Measurements from ENCODE around the gene NOC4L. TPM values are rescaled to one million over a fixed set of nuclear protein-coding genes. Genes with fewer than 3 reads are reported as not detected.

NOC4L gene
- total RNA-seq, 6 experiments from 2014 or later = 7.4 to 9.7 (median 8.3) TPM

- ATAC-seq (peak; percentile 81 to 93 (median 86)), DNase-seq (peak; percentile 70 to 82 (median 70))
- no peak for TF ChIP-seq POLR2A (IDR thresholded peaks at IDR 0.05)
- no peak for TF ChIP-seq CTCF (IDR thresholded peaks at IDR 0.05)
- 17% methylated on average over 15 of the region's 17 CpGs for WGBS (ENCODE audit: insufficient coverage, low coverage, low lambda C conversion rate, missing lambda C conversion rate)
- Histone ChIP-seq H3K27ac (peak overlapping the region in 1 of 3 donors; percentile 25), H3K4me1 (peaks cover 0 to 4% (median 0%) of the 10 kb centered on the region in 4 donors), H3K9me3 (no peaks in the 10 kb centered on the region), H3K4me3 (no peak overlapping the region), H3K27me3 (no peaks in the 10 kb centered on the region), H3K36me3 (no peaks in the 10 kb centered on the region)
- intact Hi-C loops (cut with DNase I) = no loop called here
Measured at GRCh38 chr12:132162508-132163031, 18.3 kb downstream of the NOC4L start.

GRCh38 chr12:132163041-132163910 is 19.0 kb downstream of the NOC4L start:
- H3K27me3 ChIP-seq = no peaks in the 10 kb centered on the region

GRCh38 chr12:132163911-132164288 is 19.6 kb downstream of the NOC4L start:
- intact Hi-C loops (cut with DNase I) = no loop called here
- Histone ChIP-seq H3K36me3 (no peaks in the 10 kb centered on the region), H3K4me1 (peaks cover 0 to 4% (median 0%) of the 10 kb centered on the region in 4 donors), H3K27me3 (no peaks in the 10 kb centered on the region), H3K27ac (no peak overlapping the region), H3K9me3 (no peaks in the 10 kb centered on the region), H3K4me3 (no peak overlapping the region)
- DNase-seq (no peak), ATAC-seq (no peak)
- no peak for TF ChIP-seq POLR2A (IDR thresholded peaks at IDR 0.05)
- TF ChIP-seq CTCF (IDR thresholded peaks at IDR 0.05) = no peak
- WGBS (ENCODE audit: insufficient coverage, low coverage, low lambda C conversion rate, missing lambda C conversion rate) = 42% methylated on average over 3 of the region's 11 CpGs

More at GRCh38 chr12:132163041-132163910, 19.0 kb downstream of the NOC4L start:
- H3K36me3 ChIP-seq = no peaks in the 10 kb centered on the region
- ATAC-seq (peak; percentile 4 to 31 (median 28)), DNase-seq (peak in 2 of 3 donors; percentile 23 to 48)
- no peaks in the 10 kb centered on the region for H3K9me3 ChIP-seq
- H3K4me1 ChIP-seq = peaks cover 0 to 4% (median 0%) of the 10 kb centered on the region in 4 donors
- no peak overlapping the region for H3K4me3 ChIP-seq
- WGBS (ENCODE audit: insufficient coverage, low coverage, low lambda C conversion rate, missing lambda C conversion rate) = 40% methylated on average over 17 of the region's 26 CpGs
- intact Hi-C loops (cut with DNase I) = no loop called here
- H3K27ac ChIP-seq = peak overlapping the region in 1 of 3 donors; percentile 25
- TF ChIP-seq CTCF (IDR thresholded peaks at IDR 0.05) = no peak
- no peak for TF ChIP-seq POLR2A (IDR thresholded peaks at IDR 0.05)

- no peaks in the 10 kb centered on the region for H3K9me3 ChIP-seq
- H3K4me3 ChIP-seq = no peak overlapping the region
- no peaks in the 10 kb centered on the region for H3K36me3 ChIP-seq
- peaks cover 0 to 4% (median 0%) of the 10 kb centered on the region in 4 donors for H3K4me1 ChIP-seq
- ATAC-seq = no peak
- no peak for DNase-seq
- no peak overlapping the region for H3K27ac ChIP-seq
- intact Hi-C loops (cut with DNase I) = no loop called here
- no peaks in the 10 kb centered on the region for H3K27me3 ChIP-seq
- 78% methylated on average over 7 of the region's 7 CpGs for WGBS (ENCODE audit: insufficient coverage, low coverage, low lambda C conversion rate, missing lambda C conversion rate)
- no peak for TF ChIP-seq POLR2A (IDR thresholded peaks at IDR 0.05)
- TF ChIP-seq CTCF (IDR thresholded peaks at IDR 0.05) = no peak
Measured at GRCh38 chr12:132164426-132164825, 20.2 kb downstream of the NOC4L start.

Measured in right lobe of liver (tissue), 6 donors.